ENCODE results near the gene TENM4.
A peak's percentile ranks its signal among the peaks of the same experiment; 100 is the strongest.

Gene TENM4

GRCh38 chr11:78940500-78941225 lies 500.2 kb downstream of the TENM4 start:
- Histone ChIP-seq H3K9me3 (ENCODE audit: control insufficient read depth, low read length) (no peaks in the 10 kb centered on the region), H3K4me1 (ENCODE audit: control insufficient read depth, insufficient read depth, low read length) (peaks cover 53% of the 10 kb centered on the region), H3K36me3 (ENCODE audit: control insufficient read depth, insufficient read depth, low read length) (peaks cover under 1% of the 10 kb centered on the region), H3K4me3 (ENCODE audit: insufficient read depth, low read depth, low read length) (no peak overlapping the region), H3K27me3 (ENCODE audit: control insufficient read depth, insufficient read depth, low read length, poor library complexity, severe bottlenecking) (no peaks in the 10 kb centered on the region), H3K27ac (ENCODE audit: insufficient read depth, low read depth, low read length, poor library complexity, severe bottlenecking) (peak overlapping the region; percentile 64)
- WGBS, 2 experiments = 64 to 66% methylated on average over 6 of the region's 6 CpGs

- Histone ChIP-seq H3K4me3 (ENCODE audit: insufficient read depth, low read depth, low read length) (no peak overlapping the region), H3K36me3 (ENCODE audit: control insufficient read depth, insufficient read depth, low read length) (no peaks in the 10 kb centered on the region), H3K27ac (ENCODE audit: insufficient read depth, low read depth, low read length, poor library complexity, severe bottlenecking) (no peak overlapping the region), H3K4me1 (ENCODE audit: control insufficient read depth, insufficient read depth, low read length) (peaks cover 44% of the 10 kb centered on the region), H3K27me3 (ENCODE audit: control insufficient read depth, insufficient read depth, low read length, poor library complexity, severe bottlenecking) (no peaks in the 10 kb centered on the region), H3K9me3 (ENCODE audit: control insufficient read depth, low read length) (no peaks in the 10 kb centered on the region)
- WGBS, 2 experiments = 89 to 91% methylated on average over 7 of the region's 7 CpGs
Observed at GRCh38 chr11:78938971-78939370, 501.9 kb downstream of the TENM4 start.

GRCh38 chr11:78938036-78938435 lies 502.8 kb downstream of the TENM4 start:
- Histone ChIP-seq H3K4me3 (ENCODE audit: insufficient read depth, low read depth, low read length) (no peak overlapping the region), H3K4me1 (ENCODE audit: control insufficient read depth, insufficient read depth, low read length) (peaks cover 38% of the 10 kb centered on the region), H3K27ac (ENCODE audit: insufficient read depth, low read depth, low read length, poor library complexity, severe bottlenecking) (no peak overlapping the region), H3K36me3 (ENCODE audit: control insufficient read depth, insufficient read depth, low read length) (no peaks in the 10 kb centered on the region), H3K27me3 (ENCODE audit: control insufficient read depth, insufficient read depth, low read length, poor library complexity, severe bottlenecking) (no peaks in the 10 kb centered on the region), H3K9me3 (ENCODE audit: control insufficient read depth, low read length) (no peaks in the 10 kb centered on the region)
- WGBS, 2 experiments = 92 to 93% methylated on average over 1 of the region's 1 CpG

GRCh38 chr11:78935398-78936068 lies 505.3 kb downstream of the TENM4 start:
- no peaks in the 10 kb centered on the region for H3K27me3 ChIP-seq (ENCODE audit: control insufficient read depth, insufficient read depth, low read length, poor library complexity, severe bottlenecking)
- 97 to 99% methylated on average over 4 of the region's 4 CpGs for WGBS, 2 experiments
- peaks cover 37% of the 10 kb centered on the region for H3K4me1 ChIP-seq (ENCODE audit: control insufficient read depth, insufficient read depth, low read length)
- H3K36me3 ChIP-seq (ENCODE audit: control insufficient read depth, insufficient read depth, low read length) = no peaks in the 10 kb centered on the region
- H3K9me3 ChIP-seq (ENCODE audit: control insufficient read depth, low read length) = no peaks in the 10 kb centered on the region
- H3K27ac ChIP-seq (ENCODE audit: insufficient read depth, low read depth, low read length, poor library complexity, severe bottlenecking) = no peak overlapping the region
- no peak overlapping the region for H3K4me3 ChIP-seq (ENCODE audit: insufficient read depth, low read depth, low read length)

- WGBS, 2 experiments = 92 to 94% methylated on average over 4 to 5 of the region's 5 CpGs
- Histone ChIP-seq H3K4me3 (ENCODE audit: insufficient read depth, low read depth, low read length) (no peak overlapping the region), H3K36me3 (ENCODE audit: control insufficient read depth, insufficient read depth, low read length) (no peaks in the 10 kb centered on the region), H3K27ac (ENCODE audit: insufficient read depth, low read depth, low read length, poor library complexity, severe bottlenecking) (no peak overlapping the region), H3K27me3 (ENCODE audit: control insufficient read depth, insufficient read depth, low read length, poor library complexity, severe bottlenecking) (no peaks in the 10 kb centered on the region), H3K9me3 (ENCODE audit: control insufficient read depth, low read length) (no peaks in the 10 kb centered on the region), H3K4me1 (ENCODE audit: control insufficient read depth, insufficient read depth, low read length) (peaks cover 42% of the 10 kb centered on the region)
Observed at GRCh38 chr11:78933350-78933749, 507.5 kb downstream of the TENM4 start.

- 97 to 98% methylated on average over 11 of the region's 11 CpGs for WGBS, 2 experiments
- no peaks in the 10 kb centered on the region for H3K9me3 ChIP-seq (ENCODE audit: control insufficient read depth, low read length)
- no peaks in the 10 kb centered on the region for H3K36me3 ChIP-seq (ENCODE audit: control insufficient read depth, insufficient read depth, low read length)
- no peak overlapping the region for H3K4me3 ChIP-seq (ENCODE audit: insufficient read depth, low read depth, low read length)
- no peaks in the 10 kb centered on the region for H3K27me3 ChIP-seq (ENCODE audit: control insufficient read depth, insufficient read depth, low read length, poor library complexity, severe bottlenecking)
- no peak overlapping the region for H3K27ac ChIP-seq (ENCODE audit: insufficient read depth, low read depth, low read length, poor library complexity, severe bottlenecking)
- H3K4me1 ChIP-seq (ENCODE audit: control insufficient read depth, insufficient read depth, low read length) = peaks cover 48% of the 10 kb centered on the region
Observed at GRCh38 chr11:78932757-78933156, 508.1 kb downstream of the TENM4 start.

- Histone ChIP-seq H3K27ac (ENCODE audit: insufficient read depth, low read depth, low read length, poor library complexity, severe bottlenecking) (no peak overlapping the region), H3K27me3 (ENCODE audit: control insufficient read depth, insufficient read depth, low read length, poor library complexity, severe bottlenecking) (no peaks in the 10 kb centered on the region), H3K9me3 (ENCODE audit: control insufficient read depth, low read length) (no peaks in the 10 kb centered on the region), H3K36me3 (ENCODE audit: control insufficient read depth, insufficient read depth, low read length) (no peaks in the 10 kb centered on the region), H3K4me1 (ENCODE audit: control insufficient read depth, insufficient read depth, low read length) (peaks cover 56% of the 10 kb centered on the region), H3K4me3 (ENCODE audit: insufficient read depth, low read depth, low read length) (no peak overlapping the region)
- 89 to 92% methylated on average over 4 of the region's 4 CpGs for WGBS, 2 experiments
Observed at GRCh38 chr11:78931891-78932290, 508.9 kb downstream of the TENM4 start.

GRCh38 chr11:78930810-78931523 lies 509.9 kb downstream of the TENM4 start:
- Histone ChIP-seq H3K27me3 (ENCODE audit: control insufficient read depth, insufficient read depth, low read length, poor library complexity, severe bottlenecking) (no peaks in the 10 kb centered on the region), H3K4me3 (ENCODE audit: insufficient read depth, low read depth, low read length) (no peak overlapping the region), H3K27ac (ENCODE audit: insufficient read depth, low read depth, low read length, poor library complexity, severe bottlenecking) (peak overlapping the region; percentile 65), H3K9me3 (ENCODE audit: control insufficient read depth, low read length) (no peaks in the 10 kb centered on the region), H3K36me3 (ENCODE audit: control insufficient read depth, insufficient read depth, low read length) (no peaks in the 10 kb centered on the region), H3K4me1 (ENCODE audit: control insufficient read depth, insufficient read depth, low read length) (peaks cover 59% of the 10 kb centered on the region)
- 74 to 76% methylated on average over 11 of the region's 11 CpGs for WGBS, 2 experiments

- H3K9me3 ChIP-seq (ENCODE audit: control insufficient read depth, low read length) = no peaks in the 10 kb centered on the region
- WGBS, 2 experiments = 27 to 31% methylated on average over 3 of the region's 3 CpGs
- H3K27me3 ChIP-seq (ENCODE audit: control insufficient read depth, insufficient read depth, low read length, poor library complexity, severe bottlenecking) = no peaks in the 10 kb centered on the region
- no peaks in the 10 kb centered on the region for H3K36me3 ChIP-seq (ENCODE audit: control insufficient read depth, insufficient read depth, low read length)
- peak overlapping the region; percentile 70 for H3K27ac ChIP-seq (ENCODE audit: insufficient read depth, low read depth, low read length, poor library complexity, severe bottlenecking)
- H3K4me1 ChIP-seq (ENCODE audit: control insufficient read depth, insufficient read depth, low read length) = peaks cover 59% of the 10 kb centered on the region
- H3K4me3 ChIP-seq (ENCODE audit: insufficient read depth, low read depth, low read length) = no peak overlapping the region
Observed at GRCh38 chr11:78929906-78930220, 511.0 kb downstream of the TENM4 start.

GRCh38 chr11:78929207-78929905 lies 511.5 kb downstream of the TENM4 start:
- Histone ChIP-seq H3K36me3 (ENCODE audit: control insufficient read depth, insufficient read depth, low read length) (peaks cover 2% of the 10 kb centered on the region), H3K4me1 (ENCODE audit: control insufficient read depth, insufficient read depth, low read length) (peaks cover 59% of the 10 kb centered on the region), H3K9me3 (ENCODE audit: control insufficient read depth, low read length) (no peaks in the 10 kb centered on the region), H3K27me3 (ENCODE audit: control insufficient read depth, insufficient read depth, low read length, poor library complexity, severe bottlenecking) (no peaks in the 10 kb centered on the region), H3K4me3 (ENCODE audit: insufficient read depth, low read depth, low read length) (no peak overlapping the region), H3K27ac (ENCODE audit: insufficient read depth, low read depth, low read length, poor library complexity, severe bottlenecking) (peak overlapping the region; percentile 70)
- WGBS, 2 experiments = 5 to 9% methylated on average over 5 of the region's 5 CpGs

All from ectodermal cell (in vitro differentiated cells).